SK-N-SH (cell line): Measurements from ENCODE around the gene ARID1B. TPM values are rescaled to one million over a fixed set of nuclear protein-coding genes. Genes with fewer than 3 reads are reported as not detected.

ENCODE experiments used
- CTCF ChIA-PET: fragments of 300-600, 350-600 bp; formaldehyde crosslinking; extraction: SDS; loops from one replicate; lab custom pipeline; 2021; lab: Yijun Ruan, JAX
- POLR2A ChIA-PET: fragments of 350-600 bp; sonication (Branson Sonifier 250); formaldehyde crosslinking; extraction: SDS; loops from one replicate; lab custom pipeline; 2020; ENCODE audit warnings: antibody characterized with exemption, inconsistent platforms; lab: Yijun Ruan, JAX
- DNase-seq: peaks from one replicate; pipeline ENCODE4 v3.0.0; 2012
- H2AFZ ChIP-seq: fragments of 200-600 bp; sonication (generic); 2 replicates; pipeline ENCODE4 v1.8.1; 2016; ENCODE audit warnings: antibody characterized with exemption, mild to moderate bottlenecking, low read depth
- H3F3A ChIP-seq: fragments of 200-600 bp; sonication (generic); replicated peaks from 2 replicates; pipeline ENCODE3; 2016; ENCODE audit warnings: antibody characterized with exemption, mild to moderate bottlenecking; ENCODE audit not compliant: insufficient read depth
- H3K27ac ChIP-seq, 2 experiments: fragments of 200-500 bp in 1 of 2; fragments of 200-600 bp in 1 of 2; sonication (Bioruptor generic) in 1 of 2; sonication (generic), shearing (Covaris generic) in 1 of 2; 2 replicates each; pipeline versions ENCODE4 v1.5.1 to v1.6.1; 2014 to 2016; ENCODE audit warnings: low read depth in 2 of 2, inconsistent platforms in 1 of 2, low read length in 1 of 2, mild to moderate bottlenecking in 1 of 2, mixed read lengths in 1 of 2
- H3K27me3 ChIP-seq: fragments of 200-600 bp; sonication (generic), shearing (Covaris generic); 2 replicates; pipeline ENCODE4 v1.6.1; 2016; ENCODE audit warnings: mixed run types; ENCODE audit not compliant: insufficient read depth
- H3K36me3 ChIP-seq, 2 experiments: fragments of 200-500 bp in 1 of 2; fragments of 200-600 bp in 1 of 2; sonication (Bioruptor generic) in 1 of 2; sonication (generic) in 1 of 2; replicated peaks in 1 of 2; 2 replicates each; pipeline versions ENCODE3 to v1.5.1; 2014 to 2016; ENCODE audit warnings: low read length in 1 of 2, mild to moderate bottlenecking in 1 of 2; ENCODE audit not compliant: insufficient read depth in 2 of 2, control insufficient read depth in 1 of 2
- H3K4me1 ChIP-seq, 2 experiments: fragments of 200-500 bp in 1 of 2; fragments of 200-600 bp in 1 of 2; sonication (Bioruptor generic) in 1 of 2; sonication (generic), shearing (Covaris generic) in 1 of 2; 2 replicates each; pipeline versions ENCODE4 v1.5.1 to v1.6.1; 2014 to 2016; ENCODE audit warnings: low read depth in 1 of 2, low read length in 1 of 2, mixed run types in 1 of 2; ENCODE audit not compliant: insufficient read depth in 2 of 2, control insufficient read depth in 1 of 2
- H3K4me2 ChIP-seq: fragments of 200-600 bp; sonication (generic), shearing (Covaris generic); 2 replicates; pipeline ENCODE4 v1.6.1; 2017; ENCODE audit warnings: mixed run types
- H3K4me3 ChIP-seq, 2 experiments: fragments of 200-500 bp in 1 of 2; fragments of 200-600 bp in 1 of 2; sonication (Bioruptor generic) in 1 of 2; sonication (generic), shearing (Covaris generic) in 1 of 2; 2 replicates each; pipeline versions ENCODE4 v1.5.1 to v1.8.1; 2014 to 2016; ENCODE audit warnings: low read depth in 2 of 2, inconsistent platforms in 1 of 2, low read length in 1 of 2, mild to moderate bottlenecking in 1 of 2, mixed read lengths in 1 of 2, moderate library complexity in 1 of 2
- H3K79me2 ChIP-seq: fragments of 200-600 bp; sonication (generic); 2 replicates; pipeline ENCODE4 v1.8.1; 2017; ENCODE audit warnings: mild to moderate bottlenecking; ENCODE audit not compliant: insufficient read depth
- H3K9ac ChIP-seq: fragments of 200-600 bp; sonication (generic); 2 replicates; pipeline ENCODE4 v1.6.1; 2017; ENCODE audit warnings: mixed run types
- H3K9me2 ChIP-seq: fragments of 200-600 bp; sonication (generic); 2 replicates; pipeline ENCODE4 v1.6.1; 2017; ENCODE audit warnings: mixed run types
- H3K9me3 ChIP-seq: fragments of 200-600 bp; sonication (generic); 2 replicates; pipeline ENCODE4 v1.6.1; 2017; ENCODE audit warnings: mixed run types, mild to moderate bottlenecking, moderate library complexity
- H4K20me1 ChIP-seq: fragments of 200-600 bp; sonication (generic); 2 replicates; pipeline ENCODE4 v1.6.1; 2017; ENCODE audit warnings: mild to moderate bottlenecking, mixed run types; ENCODE audit not compliant: insufficient read depth
- CHD2 ChIP-seq: fragments of 150-350 bp; IDR thresholded peaks from 2 replicates; pipeline ENCODE4 v1.6.1; 2018; ENCODE audit warnings: low read length; ENCODE audit not compliant: partially characterized antibody
- CTCF ChIP-seq: fragments of 200-600 bp; sonication (generic); IDR thresholded peaks from 2 replicates; pipeline ENCODE4 v1.6.1; 2017; ENCODE audit warnings: antibody characterized with exemption, mild to moderate bottlenecking, moderate library complexity
- GABPA ChIP-seq: IDR thresholded peaks from 2 replicates; pipeline ENCODE4 v1.4.0; 2012; ENCODE audit warnings: low read depth, mild to moderate bottlenecking
- MEF2A ChIP-seq: IDR thresholded peaks from 2 replicates; pipeline ENCODE4 v1.4.0; 2012; ENCODE audit warnings: low read depth, borderline replicate concordance
- PBX3 ChIP-seq: IDR thresholded peaks from 2 replicates; pipeline ENCODE4; 2012
- WGBS: methylation state at CpG from one replicate; pipeline ENCODE4 v1.1.6; 2017; ENCODE audit warnings: low lambda C conversion rate; 5-methylcytosine and 5-hydroxymethylcytosine counted together
- polyA plus RNA-seq, 3 experiments: library from polyadenylated mRNA; depleted of rRNA; stranded (reverse); fragments of >200 nt; gene quantifications; 2 replicates each; pipeline ENCODE4 v1.2.3, GENCODE V29; 2012
- TF ChIP-seq, protein P1 (sequence below): fragments of 150-350 bp; IDR thresholded peaks from 2 replicates; pipeline ENCODE4 v1.6.1; 2016; ENCODE audit warnings: mild to moderate bottlenecking, low read depth, low read length

Gene ARID1B
- polyA plus RNA-seq, 1 of the 3 experiments (the other 2 are of a cell fraction): 13.6 TPM

DNA sequence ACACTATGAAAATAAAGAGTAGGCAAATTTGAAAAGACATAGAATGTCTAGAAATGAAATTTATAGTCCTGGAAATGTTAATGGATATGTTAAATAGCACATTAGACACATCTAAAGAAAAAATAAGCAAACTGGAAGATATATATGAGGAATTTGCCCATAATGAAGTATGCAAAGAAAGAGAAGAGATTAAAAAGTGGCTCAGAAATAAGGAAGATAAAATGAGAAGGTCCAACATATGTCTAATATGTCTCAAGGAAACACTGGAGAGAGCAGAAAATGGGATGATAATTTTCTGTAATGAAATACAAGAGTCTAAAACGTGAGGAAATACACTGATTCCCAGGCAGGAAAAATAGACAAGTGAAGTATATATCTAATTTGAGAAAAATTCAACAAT, 36.6 kb upstream of the ARID1B start:
- TF ChIP-seq CHD2 (no peak), PBX3 (no peak), GABPA (no peak), CTCF (no peak)
- TF ChIP-seq, protein P1, sequence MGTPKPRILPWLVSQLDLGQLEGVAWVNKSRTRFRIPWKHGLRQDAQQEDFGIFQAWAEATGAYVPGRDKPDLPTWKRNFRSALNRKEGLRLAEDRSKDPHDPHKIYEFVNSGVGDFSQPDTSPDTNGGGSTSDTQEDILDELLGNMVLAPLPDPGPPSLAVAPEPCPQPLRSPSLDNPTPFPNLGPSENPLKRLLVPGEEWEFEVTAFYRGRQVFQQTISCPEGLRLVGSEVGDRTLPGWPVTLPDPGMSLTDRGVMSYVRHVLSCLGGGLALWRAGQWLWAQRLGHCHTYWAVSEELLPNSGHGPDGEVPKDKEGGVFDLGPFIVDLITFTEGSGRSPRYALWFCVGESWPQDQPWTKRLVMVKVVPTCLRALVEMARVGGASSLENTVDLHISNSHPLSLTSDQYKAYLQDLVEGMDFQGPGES: no peak
- Histone ChIP-seq H3K27me3 (no peaks in the 10 kb centered on the region), H3K9me2 (no peaks in the 10 kb centered on the region), H3K4me3 (no peak overlapping the region), H2AFZ (no peak overlapping the region), H3K9ac (no peak overlapping the region), H3K36me3 (no peaks in the 10 kb centered on the region), H4K20me1 (no peaks in the 10 kb centered on the region), H3K4me1 (no peaks in the 10 kb centered on the region), H3F3A (no peaks in the 10 kb centered on the region), H3K79me2 (no peaks in the 10 kb centered on the region), H3K9me3 (peaks cover 16% of the 10 kb centered on the region; the same call in 1 of the 2 replicates), H3K27ac (no peak overlapping the region), H3K4me2 (no peak overlapping the region)
- ChIA-PET POLR2A (no interaction called here), CTCF (no interaction called here)
- 2% methylated on average over 1 of the region's 1 CpG for WGBS
- DNase-seq: no peak

- CTCF ChIA-PET: no interaction called here
- Histone ChIP-seq H4K20me1 (no peaks in the 10 kb centered on the region), H3K27me3 (no peaks in the 10 kb centered on the region), H3K4me3 (no peak overlapping the region), H3K27ac (no peak overlapping the region), H3K79me2 (no peaks in the 10 kb centered on the region), H3K9me3 (peaks cover 16% of the 10 kb centered on the region; the same call in 1 of the 2 replicates), H3K4me1 (no peaks in the 10 kb centered on the region), H3K9me2 (no peaks in the 10 kb centered on the region), H3K4me2 (no peak overlapping the region), H3F3A (no peaks in the 10 kb centered on the region)
- POLR2A ChIA-PET: no interaction called here
- no peak for DNase-seq
- 78% methylated on average over 3 of the region's 3 CpGs for WGBS
- no peak for TF ChIP-seq MEF2A
- TF ChIP-seq, all 33 proteins: peak for 0
- Histone ChIP-seq H3K36me3 (no peaks in the 10 kb centered on the region), H3K9ac (no peak overlapping the region), H2AFZ (no peak overlapping the region)
Measured at GRCh38 chr6:156741287-156742073, 35.7 kb upstream of the ARID1B start.
